H9 (cell line): ENCODE results near the gene OR52H1. TPM values are rescaled to one million over a fixed set of nuclear protein-coding genes. Genes with fewer than 3 reads are reported as not detected.

Source experiments
- DNase-seq: peaks from one replicate; pipeline ENCODE4 v3.0.0-alpha.2; 2017
- H2AFZ ChIP-seq: one replicate; pipeline ENCODE4 v1.6.1; 2013; ENCODE audit warnings: mild to moderate bottlenecking, low read length, control low read depth, moderate library complexity
- H2AK5ac ChIP-seq: 2 replicates; pipeline ENCODE4 v1.6.1; 2013; ENCODE audit warnings: low read length, control low read depth, mixed read lengths; ENCODE audit not compliant: insufficient read length
- H2BK120ac ChIP-seq: one replicate; pipeline ENCODE4 v1.6.1; 2013; ENCODE audit warnings: low read depth, mild to moderate bottlenecking, low read length, control low read depth, inconsistent platforms; ENCODE audit not compliant: poor library complexity, severe bottlenecking
- H2BK12ac ChIP-seq: 2 replicates; pipeline ENCODE4 v1.6.1; 2013; ENCODE audit warnings: low read length, control low read depth, mixed read lengths, low read depth; ENCODE audit not compliant: insufficient read length
- H2BK15ac ChIP-seq: 2 replicates; pipeline ENCODE4 v1.6.1; 2013; ENCODE audit warnings: low read depth, low read length, control low read depth
- H2BK20ac ChIP-seq: one replicate; pipeline ENCODE4 v1.6.1; 2013; ENCODE audit warnings: low read depth, mild to moderate bottlenecking, low read length, control low read depth, inconsistent platforms; ENCODE audit not compliant: poor library complexity, severe bottlenecking
- H2BK5ac ChIP-seq: 2 replicates; pipeline ENCODE4 v1.6.1; 2013; ENCODE audit warnings: low read length, control low read depth, mixed read lengths; ENCODE audit not compliant: insufficient read length
- H3K14ac ChIP-seq: 2 replicates; pipeline ENCODE4 v1.6.1; 2013; ENCODE audit warnings: low read length, control low read depth; ENCODE audit not compliant: insufficient read depth
- H3K18ac ChIP-seq: 2 replicates; pipeline ENCODE4 v1.6.1; 2013; ENCODE audit warnings: low read depth, mild to moderate bottlenecking, mixed read lengths, low read length, control low read depth; ENCODE audit not compliant: insufficient read length
- H3K23ac ChIP-seq: 2 replicates; pipeline ENCODE4 v1.6.1; 2013; ENCODE audit warnings: low read length, control low read depth, mixed read lengths, low read depth; ENCODE audit not compliant: insufficient read length
- H3K23me2 ChIP-seq: 2 replicates; pipeline ENCODE4 v1.6.1; 2013; ENCODE audit warnings: low read depth, mild to moderate bottlenecking, mixed read lengths, low read length, control low read depth; ENCODE audit not compliant: insufficient read length, poor library complexity, severe bottlenecking
- H3K27ac ChIP-seq: 2 replicates; pipeline ENCODE4 v1.5.1; 2013; ENCODE audit warnings: low read length, control low read depth, mixed read lengths, low read depth; ENCODE audit not compliant: insufficient read length
- H3K27me3 ChIP-seq: 2 replicates; pipeline ENCODE4 v1.6.1; 2013; ENCODE audit warnings: low read length, control low read depth, inconsistent platforms; ENCODE audit not compliant: insufficient read depth
- H3K4ac ChIP-seq: 2 replicates; pipeline ENCODE4 v1.6.1; 2013; ENCODE audit warnings: low read depth, mild to moderate bottlenecking, control low read depth, inconsistent platforms, low read length, moderate library complexity
- H3K4me1 ChIP-seq: 2 replicates; pipeline ENCODE4 v1.6.1; 2013; ENCODE audit warnings: low read length, control low read depth, inconsistent platforms; ENCODE audit not compliant: insufficient read depth
- H3K4me2 ChIP-seq: 2 replicates; pipeline ENCODE4 v1.6.1; 2013; ENCODE audit warnings: low read length, control low read depth, mixed read lengths; ENCODE audit not compliant: insufficient read length, insufficient read depth
- H3K56ac ChIP-seq: 2 replicates; pipeline ENCODE4 v1.6.1; 2013; ENCODE audit warnings: low read depth, mild to moderate bottlenecking, mixed read lengths, low read length, control low read depth; ENCODE audit not compliant: insufficient read length
- H3K79me1 ChIP-seq: 2 replicates; pipeline ENCODE4 v1.6.1; 2013; ENCODE audit warnings: low read depth, mild to moderate bottlenecking, moderate library complexity, low read length, control low read depth, inconsistent platforms; ENCODE audit not compliant: insufficient read depth, poor library complexity, severe bottlenecking
- H3K79me2 ChIP-seq: 2 replicates; pipeline ENCODE4 v1.6.1; 2013; ENCODE audit warnings: low read length, control low read depth, inconsistent platforms; ENCODE audit not compliant: insufficient read depth
- H3K9ac ChIP-seq: 2 replicates; pipeline ENCODE4 v1.6.1; 2013; ENCODE audit warnings: low read length, control low read depth, mixed read lengths; ENCODE audit not compliant: insufficient read length; ENCODE audit errors: extremely low read depth
- H3K9me3 ChIP-seq: one replicate; pipeline ENCODE4 v1.6.1; 2013; ENCODE audit warnings: low read depth, low read length, inconsistent platforms; ENCODE audit not compliant: control insufficient read depth
- H3T11ph ChIP-seq: one replicate; pipeline ENCODE4 v1.6.1; 2013; ENCODE audit warnings: mild to moderate bottlenecking, low read length, control low read depth, inconsistent platforms
- H4K20me1 ChIP-seq: one replicate; pipeline ENCODE4 v1.6.1; 2013; ENCODE audit not compliant: control insufficient read depth, insufficient read length, insufficient read depth
- H4K5ac ChIP-seq: 2 replicates; pipeline ENCODE4 v1.6.1; 2013; ENCODE audit warnings: low read depth, mild to moderate bottlenecking, mixed read lengths, low read length, control low read depth; ENCODE audit not compliant: insufficient read length
- H4K8ac ChIP-seq: replicated peaks from 2 replicates; pipeline ENCODE4 v1.6.1; 2013; ENCODE audit warnings: low read length, control low read depth, mixed read lengths, low read depth; ENCODE audit not compliant: insufficient read length
- H4K91ac ChIP-seq: 2 replicates; pipeline ENCODE4 v1.6.1; 2013; ENCODE audit warnings: low read depth, mild to moderate bottlenecking, moderate library complexity, mixed read lengths, low read length, control low read depth; ENCODE audit not compliant: insufficient read length
- H3K27ac Mint-ChIP-seq, 3 experiments: 2 replicates in 2 of 3; 3 replicates in 1 of 3; pipeline ENCODE4 v1.8.0; 2020 to 2021; ENCODE audit warnings: mixed read lengths in 3 of 3, mild to moderate bottlenecking in 1 of 3, moderate library complexity in 1 of 3
- H3K27me3 Mint-ChIP-seq: 2 replicates; pipeline ENCODE4 v1.8.0; 2021; ENCODE audit warnings: low read depth, mild to moderate bottlenecking, moderate library complexity, mixed read lengths
- H3K36me3 Mint-ChIP-seq, 3 experiments: 2 replicates in 2 of 3; 3 replicates in 1 of 3; pipeline ENCODE4 v1.8.0; 2020 to 2021; ENCODE audit warnings: low read depth in 3 of 3, mixed read lengths in 3 of 3; ENCODE audit not compliant: insufficient read depth in 1 of 3
- H3K4me1 Mint-ChIP-seq, 2 experiments: 2 replicates each; pipeline ENCODE4 v1.8.0; 2020; ENCODE audit warnings: mixed read lengths in 2 of 2
- H3K4me3 Mint-ChIP-seq, 2 experiments: 2 replicates in 1 of 2; 3 replicates in 1 of 2; pipeline ENCODE4 v1.8.0; 2020 to 2021; ENCODE audit warnings: mild to moderate bottlenecking in 2 of 2, mixed read lengths in 2 of 2, moderate library complexity in 1 of 2
- H3K9me3 Mint-ChIP-seq, 2 experiments: 2 replicates in 1 of 2; 3 replicates in 1 of 2; pipeline ENCODE4 v1.8.0; 2020; ENCODE audit warnings: mild to moderate bottlenecking in 2 of 2, mixed read lengths in 2 of 2, moderate library complexity in 1 of 2
- WGBS: extraction: QIAGEN DNeasy Blood & Tissue Kit; methylation state at CpG from one replicate; pipeline ENCODE4 v1.1.7; 2013; ENCODE audit warnings: missing lambda C conversion rate, low lambda C conversion rate, mixed read lengths; ENCODE audit not compliant: insufficient read length; ENCODE audit errors: extremely low coverage; 5-methylcytosine and 5-hydroxymethylcytosine counted together
- total RNA-seq: library from RNA; stranded (reverse); gene quantifications from 2 replicates; pipeline ENCODE4 v1.2.1, GENCODE V29; 2021
- TF ChIP-seq, protein P1 (sequence below): fragments of 200-600 bp; sonication (generic); conservative IDR thresholded peaks from 3 replicates; pipeline ENCODE4 v1.8.0; 2021; ENCODE audit warnings: antibody characterized with exemption, mild to moderate bottlenecking

OR52H1 gene
- total RNA-seq, 1 experiment from 2014 or later, result not detected

GRCh38 chr11:5575152-5575551 lies 26.8 kb upstream of the OR52H1 start:
- no peak overlapping the region for H3T11ph ChIP-seq
- no peak overlapping the region for H2BK15ac ChIP-seq
- no peak overlapping the region for H2AK5ac ChIP-seq
- no peak overlapping the region for H3K4ac ChIP-seq
- Mint-ChIP-seq H3K9me3 (no peaks in the 10 kb centered on the region), H3K36me3 (no peaks in the 10 kb centered on the region), H3K4me3 (no peak overlapping the region), H3K4me1 (no peaks in the 10 kb centered on the region), H3K27ac (no peak overlapping the region), H3K27me3 (no peaks in the 10 kb centered on the region)
- H4K91ac ChIP-seq, result no peak overlapping the region
- H3K56ac ChIP-seq, result no peak overlapping the region
- H3K79me1 ChIP-seq, result no peaks in the 10 kb centered on the region
- H3K4me1 ChIP-seq, result no peaks in the 10 kb centered on the region; the same call in 1 of the 2 replicates
- H2BK5ac ChIP-seq, result no peak overlapping the region
- DNase-seq, result no peak
- no CpG with 5 or more reads among the region's 4 CpGs for WGBS
- H3K23me2 ChIP-seq, result no peaks in the 10 kb centered on the region
- no peak overlapping the region for H4K5ac ChIP-seq
- no peak overlapping the region for H2BK20ac ChIP-seq
- no peaks in the 10 kb centered on the region for H3K79me2 ChIP-seq
- H3K23ac ChIP-seq, result no peak overlapping the region
- no peaks in the 10 kb centered on the region for H3K9me3 ChIP-seq
- no peak overlapping the region for H3K4me2 ChIP-seq
- no peak overlapping the region for H2BK120ac ChIP-seq
- no peak overlapping the region for H4K8ac ChIP-seq
- H3K14ac ChIP-seq, result no peak overlapping the region
- H3K27ac ChIP-seq, result no peak overlapping the region
- H3K9ac ChIP-seq, result no peak overlapping the region
- H3K18ac ChIP-seq, result no peak overlapping the region
- no peaks in the 10 kb centered on the region for H3K27me3 ChIP-seq
- no peak overlapping the region for H2BK12ac ChIP-seq
- H2AFZ ChIP-seq, result no peak overlapping the region
- TF ChIP-seq, protein P1, sequence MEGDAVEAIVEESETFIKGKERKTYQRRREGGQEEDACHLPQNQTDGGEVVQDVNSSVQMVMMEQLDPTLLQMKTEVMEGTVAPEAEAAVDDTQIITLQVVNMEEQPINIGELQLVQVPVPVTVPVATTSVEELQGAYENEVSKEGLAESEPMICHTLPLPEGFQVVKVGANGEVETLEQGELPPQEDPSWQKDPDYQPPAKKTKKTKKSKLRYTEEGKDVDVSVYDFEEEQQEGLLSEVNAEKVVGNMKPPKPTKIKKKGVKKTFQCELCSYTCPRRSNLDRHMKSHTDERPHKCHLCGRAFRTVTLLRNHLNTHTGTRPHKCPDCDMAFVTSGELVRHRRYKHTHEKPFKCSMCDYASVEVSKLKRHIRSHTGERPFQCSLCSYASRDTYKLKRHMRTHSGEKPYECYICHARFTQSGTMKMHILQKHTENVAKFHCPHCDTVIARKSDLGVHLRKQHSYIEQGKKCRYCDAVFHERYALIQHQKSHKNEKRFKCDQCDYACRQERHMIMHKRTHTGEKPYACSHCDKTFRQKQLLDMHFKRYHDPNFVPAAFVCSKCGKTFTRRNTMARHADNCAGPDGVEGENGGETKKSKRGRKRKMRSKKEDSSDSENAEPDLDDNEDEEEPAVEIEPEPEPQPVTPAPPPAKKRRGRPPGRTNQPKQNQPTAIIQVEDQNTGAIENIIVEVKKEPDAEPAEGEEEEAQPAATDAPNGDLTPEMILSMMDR, result no peak
- no peaks in the 10 kb centered on the region for H4K20me1 ChIP-seq
